Astrocyte of the cerebellum (primary cell): Measurements from ENCODE around the gene GFOD1.

Experiments used
- DNase-seq: peaks from one replicate; pipeline ENCODE4 v3.0.0-alpha.2; 2011; ENCODE audit warnings: low read depth
- H3K4me3 ChIP-seq: 2 replicates; pipeline ENCODE4 v1.5.1; 2011; ENCODE audit warnings: mild to moderate bottlenecking, low read depth, low read length, moderate library complexity
- CTCF ChIP-seq: IDR thresholded peaks from 2 replicates; pipeline ENCODE4 v1.5.1; 2012; ENCODE audit warnings: low read length, low read depth, moderate library complexity, mild to moderate bottlenecking; ENCODE audit errors: missing control alignments
- in situ Hi-C: cut with HindIII; loops from 2 replicates; pipeline ENCODE4 v1.10.0; 2017; ENCODE audit warnings: low sequenced_read_pairs

Gene GFOD1

GRCh38 chr6:13358511-13358910 is 128.9 kb downstream of the GFOD1 start:
- no peak for TF ChIP-seq CTCF
- in situ Hi-C loops, result no loop called here
- H3K4me3 ChIP-seq, result no peak overlapping the region
- DNase-seq, result no peak

GRCh38 chr6:13357551-13358075 is 129.8 kb downstream of the GFOD1 start:
- in situ Hi-C loops, result no loop called here
- TF ChIP-seq CTCF, result peak; percentile 46
- peak; percentile 73 for DNase-seq
- no peak overlapping the region for H3K4me3 ChIP-seq

GRCh38 chr6:13355999-13356785 is 131.2 kb downstream of the GFOD1 start:
- no peak overlapping the region for H3K4me3 ChIP-seq
- DNase-seq, result no peak
- in situ Hi-C loops, result no loop called here
- no peak for TF ChIP-seq CTCF

GRCh38 chr6:13355043-13355945 is 132.1 kb downstream of the GFOD1 start:
- no peak overlapping the region for H3K4me3 ChIP-seq
- no peak for TF ChIP-seq CTCF
- in situ Hi-C loops, result no loop called here
- DNase-seq, result peak; percentile 97

- H3K4me3 ChIP-seq, result no peak overlapping the region
- in situ Hi-C loops, result loop anchor here (5.0 kb wide), 1 partner anchor 178 kb away; no protein-coding TSS in a partner anchor
- DNase-seq, result no peak
- no peak for TF ChIP-seq CTCF
Measured at GRCh38 chr6:13354331-13355042, 132.9 kb downstream of the GFOD1 start.

GRCh38 chr6:13352165-13352564 is 135.2 kb downstream of the GFOD1 start:
- no peak for TF ChIP-seq CTCF
- DNase-seq, result no peak
- H3K4me3 ChIP-seq, result no peak overlapping the region
- in situ Hi-C loops, result loop anchor here (5.0 kb wide), 1 partner anchor 180 kb away; no protein-coding TSS in a partner anchor
